Spleen (tissue), 11 donors: ENCODE results near the gene CACNA2D2. TPM values are rescaled to one million over a fixed set of nuclear protein-coding genes. Genes with fewer than 3 reads are reported as not detected.

ENCODE experiments used
- DNase-seq: peaks from one replicate; pipeline ENCODE4 v3.0.0-alpha.2; 2020
- H3K27ac ChIP-seq, 8 donors: fragments of 200-600 bp; sonication (generic) in 7 of 8; 1 replicate in 4 of 8; 2 replicates in 4 of 8; pipeline versions ENCODE4 v1.5.0 to v1.8.0; 2016 to 2021; ENCODE audit warnings: inconsistent platforms in 4 of 8, mild to moderate bottlenecking in 4 of 8, moderate library complexity in 1 of 8
- H3K27me3 ChIP-seq, 7 donors: fragments of 200-600 bp; sonication (generic) in 6 of 7; replicated peaks in 1 of 7; 1 replicate in 4 of 7; 2 replicates in 3 of 7; pipeline versions ENCODE4 v1.5.0 to v1.8.0; 2016 to 2021; ENCODE audit warnings: inconsistent platforms in 3 of 7, mild to moderate bottlenecking in 1 of 7
- H3K36me3 ChIP-seq, 6 donors: fragments of 200-600 bp; sonication (generic) in 5 of 6; 1 replicate in 4 of 6; 2 replicates in 2 of 6; pipeline versions ENCODE4 v1.5.0 to v1.8.0; 2016 to 2021; ENCODE audit warnings: inconsistent platforms in 2 of 6
- H3K4me1 ChIP-seq, 6 donors: fragments of 200-600 bp; sonication (generic) in 5 of 6; 1 replicate in 3 of 6; 2 replicates in 3 of 6; pipeline versions ENCODE4 v1.5.0 to v1.8.0; 2016 to 2021; ENCODE audit warnings: inconsistent platforms in 3 of 6
- H3K4me3 ChIP-seq, 8 donors: fragments of 200-600 bp; sonication (generic) in 7 of 8; 1 replicate in 4 of 8; 2 replicates in 4 of 8; pipeline versions ENCODE4 v1.5.0 to v1.8.0; 2016 to 2021; ENCODE audit warnings: inconsistent platforms in 4 of 8, mild to moderate bottlenecking in 4 of 8, moderate library complexity in 2 of 8
- H3K9me3 ChIP-seq, 8 donors: fragments of 200-600 bp; sonication (generic) in 7 of 8; 1 replicate in 4 of 8; 2 replicates in 4 of 8; pipeline versions ENCODE4 v1.5.0 to v1.8.0; 2016 to 2021; ENCODE audit warnings: inconsistent platforms in 4 of 8
- CTCF ChIP-seq, 11 experiments: fragments of 200-600 bp in 7 of 11; fragments of 450-650 bp in 4 of 11; sonication (generic) in 4 of 11; IDR thresholded peaks in 8 of 11; conservative IDR thresholded peaks in 3 of 11; 1 replicate in 7 of 11; 2 replicates in 4 of 11; pipeline versions ENCODE4 v1.4.0 to v1.8.0; 2016 to 2021; ENCODE audit warnings: antibody characterized with exemption in 11 of 11, inconsistent platforms in 4 of 11, mild to moderate bottlenecking in 1 of 11
- POLR2A ChIP-seq, 3 donors: fragments of 450-650 bp; IDR thresholded peaks; one replicate each; pipeline ENCODE4 v1.5.1; 2017; ENCODE audit warnings: antibody characterized with exemption in 3 of 3, mild to moderate bottlenecking in 1 of 3
- POLR2AphosphoS5 ChIP-seq, 3 donors: sonication (generic); formaldehyde crosslinking; IDR thresholded peaks; one replicate each; pipeline ENCODE4 v1.5.1; 2017; ENCODE audit warnings: antibody characterized with exemption in 3 of 3
- WGBS, 5 donors: extraction: QIAGEN DNeasy Blood & Tissue Kit in 3 of 5; methylation state at CpG; one replicate each; pipeline versions ENCODE4 v1.1.5 to v1.1.7; 2013 to 2018; 5-methylcytosine and 5-hydroxymethylcytosine counted together
- intact Hi-C: fragments of 100-400 bp; cut with DNase I; formaldehyde crosslinking; loops from one replicate; pipeline ENCODE4 v1.15.0; 2023; ENCODE audit warnings: low total_unique reads
- polyA plus RNA-seq, 3 donors: library from polyadenylated mRNA; stranded (reverse); fragments of 200-250 nt; gene quantifications; one replicate each; pipeline ENCODE4 v1.2.1, GENCODE V29; 2013
- total RNA-seq, 7 donors: library from RNA; depleted of rRNA in 3 of 7; stranded (reverse); fragments of >200 nt in 3 of 7; fragmentation: NEBNext Ultra II Directional in 4 of 7; extraction: Animal tissue kit (Norgen Biotek cat#: 25700) in 4 of 7; gene quantifications; one replicate each; pipeline versions ENCODE4 v1.1.0 to v1.2.1, GENCODE V29; 2016 to 2021
- donor health status: healthy with polysubstance abuse.
- donor health status: DM: no; HTN: no; CAD: no; lungs with moderate emphysema.
- donor health status: DM: no; HTN: no; CAD: no.
- donor health status: Bipolar disorder and iron deficiency.
- donor health status: healthy.
- donor health status: DM: no; HTN: no; CAD: no.
- donor health status: DM: yes; HTN: yes; CAD: no.

Gene CACNA2D2
- total and polyA plus RNA-seq, 10 donors: 0.24 to 3.2 (median 1.2) TPM

DNA sequence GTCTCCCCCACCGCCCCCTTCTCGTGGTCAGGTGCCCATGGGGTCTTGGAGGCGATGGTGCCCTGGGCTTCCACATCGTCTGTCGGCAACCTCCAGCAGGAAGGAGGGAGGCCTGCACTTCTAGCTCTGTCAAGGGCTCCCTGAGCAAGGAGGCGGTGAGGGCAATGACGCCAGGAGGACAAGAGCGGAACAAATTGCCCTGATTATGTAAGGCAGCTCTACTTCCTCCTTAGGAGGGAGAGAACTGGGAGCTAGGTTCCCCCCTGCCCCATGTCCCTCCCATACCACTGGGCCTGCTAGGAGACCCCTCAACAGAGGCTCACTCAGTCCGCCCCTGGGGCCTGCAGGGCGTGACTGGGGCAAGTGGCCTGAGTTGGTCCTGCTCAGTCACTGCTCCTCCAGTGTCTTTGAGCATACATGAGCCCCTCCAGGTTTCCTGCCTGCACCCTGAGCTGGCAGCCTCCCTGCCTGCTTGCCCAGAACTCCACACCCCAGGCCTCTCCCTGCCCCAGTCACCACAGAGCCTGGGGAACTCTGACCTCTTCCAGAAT, 56.1 kb downstream of the CACNA2D2 start:
- peak overlapping the region in 1 of 8 donors; percentile 2 for H3K27ac ChIP-seq
- intact Hi-C loops: no loop called here
- H3K4me1 ChIP-seq: peaks cover 0 to 25% (median 12%) of the 10 kb centered on the region in 6 donors
- H3K9me3 ChIP-seq: no peaks in the 10 kb centered on the region
- no peak overlapping the region for H3K4me3 ChIP-seq
- no peaks in the 10 kb centered on the region for H3K27me3 ChIP-seq
- TF ChIP-seq POLR2A (IDR thresholded peaks at IDR 0.05) (no peak), POLR2AphosphoS5 (IDR thresholded peaks at IDR 0.05) (no peak), CTCF (IDR thresholded peaks at IDR 0.05 in 8 of 11, conservative IDR thresholded peaks at IDR 0.05 in 3 of 11) (no peak)
- no peaks in the 10 kb centered on the region for H3K36me3 ChIP-seq
- no peak for DNase-seq
- WGBS, 5 donors: 56 to 87% (median 68%) methylated on average over 9 to 10 of the region's 10 CpGs

DNA sequence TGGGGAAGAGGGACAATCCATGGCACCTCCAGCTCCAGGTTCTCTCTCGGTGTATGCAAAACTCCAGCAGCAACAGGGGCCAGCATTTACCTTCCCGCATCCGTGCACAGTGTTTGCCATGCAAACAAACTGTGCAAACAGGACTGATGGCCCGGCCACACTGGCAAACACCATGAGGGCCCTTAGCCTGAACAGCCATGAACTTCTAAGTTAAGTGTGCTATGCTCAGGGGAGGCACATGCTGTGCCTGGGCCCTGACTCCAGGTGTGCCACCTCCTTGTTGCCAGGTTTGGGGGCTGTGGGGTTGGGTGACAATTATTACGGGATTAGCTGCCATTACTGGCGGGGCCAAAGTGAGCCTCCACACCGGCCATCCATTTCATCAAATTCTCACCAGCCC, 57.5 kb downstream of the CACNA2D2 start:
- Histone ChIP-seq H3K4me3 (no peak overlapping the region), H3K27me3 (no peaks in the 10 kb centered on the region), H3K27ac (no peak overlapping the region), H3K36me3 (no peaks in the 10 kb centered on the region), H3K4me1 (peaks cover 0 to 24% (median 12%) of the 10 kb centered on the region in 6 donors), H3K9me3 (no peaks in the 10 kb centered on the region)
- 88 to 98% (median 93%) methylated on average over 7 of the region's 7 CpGs for WGBS, 5 donors
- intact Hi-C loops: no loop called here
- no peak for DNase-seq
- TF ChIP-seq POLR2A (IDR thresholded peaks at IDR 0.05): no peak
- no peak for TF ChIP-seq CTCF (IDR thresholded peaks at IDR 0.05 in 8 of 11, conservative IDR thresholded peaks at IDR 0.05 in 3 of 11)
- TF ChIP-seq POLR2AphosphoS5 (IDR thresholded peaks at IDR 0.05): no peak

GRCh38 chr3:50444782-50445181, 58.7 kb downstream of the CACNA2D2 start:
- Histone ChIP-seq H3K27ac (no peak overlapping the region), H3K9me3 (no peaks in the 10 kb centered on the region), H3K36me3 (no peaks in the 10 kb centered on the region), H3K4me1 (peaks cover 0 to 12% (median 4%) of the 10 kb centered on the region in 6 donors), H3K4me3 (no peak overlapping the region), H3K27me3 (no peaks in the 10 kb centered on the region)
- no peak for TF ChIP-seq POLR2AphosphoS5 (IDR thresholded peaks at IDR 0.05)
- TF ChIP-seq CTCF (IDR thresholded peaks at IDR 0.05 in 8 of 11, conservative IDR thresholded peaks at IDR 0.05 in 3 of 11): no peak
- TF ChIP-seq POLR2A (IDR thresholded peaks at IDR 0.05): no peak
- no peak for DNase-seq
- WGBS, 5 donors: 69 to 92% (median 84%) methylated on average over 2 of the region's 2 CpGs
- intact Hi-C loops: no loop called here

- H3K27me3 ChIP-seq: no peaks in the 10 kb centered on the region
- intact Hi-C loops: no loop called here
- WGBS, 5 donors: 75 to 89% (median 81%) methylated on average over 3 to 5 of the region's 5 CpGs
- peaks cover 0 to 7% (median 0%) of the 10 kb centered on the region in 6 donors for H3K4me1 ChIP-seq
- no peak overlapping the region for H3K27ac ChIP-seq
- no peaks in the 10 kb centered on the region for H3K9me3 ChIP-seq
- no peaks in the 10 kb centered on the region for H3K36me3 ChIP-seq
- no peak for TF ChIP-seq POLR2A (IDR thresholded peaks at IDR 0.05)
- no peak for TF ChIP-seq POLR2AphosphoS5 (IDR thresholded peaks at IDR 0.05)
- TF ChIP-seq CTCF (IDR thresholded peaks at IDR 0.05 in 8 of 11, conservative IDR thresholded peaks at IDR 0.05 in 3 of 11): no peak
- DNase-seq: no peak
- H3K4me3 ChIP-seq: no peak overlapping the region
These were observed 59.2 kb downstream of the CACNA2D2 start for GRCh38 chr3:50444213-50444612.
